ENCODE measurements around the gene OR8B4.
A peak's percentile ranks its signal among the peaks of the same experiment; 100 is the strongest.

OR8B4 gene

GRCh38 chr11:124440608-124441007 is 15.9 kb upstream of the OR8B4 start:
- in situ Hi-C loops (cut with HindIII; ENCODE audit: low pct_ligation_motif_present, low sequenced_read_pairs): no loop called here

DNA sequence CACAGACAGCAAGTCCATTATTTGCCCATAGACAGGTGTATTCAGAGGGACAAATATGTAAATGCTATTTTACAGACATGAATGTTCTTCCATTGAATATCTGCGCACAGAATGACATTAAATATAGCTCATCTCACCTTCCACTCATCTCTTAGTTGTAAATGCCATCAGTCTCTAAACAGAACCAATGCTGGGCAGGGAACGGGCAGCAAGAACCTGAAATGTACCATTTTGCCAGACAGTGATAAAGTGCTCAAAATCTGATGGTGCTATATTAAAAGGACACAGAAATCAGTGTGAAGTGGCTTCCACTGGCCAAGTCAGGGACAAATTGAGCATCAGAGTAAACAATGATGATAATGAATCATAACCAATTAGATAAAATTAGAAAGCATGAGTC is 10.0 kb upstream of the OR8B4 start:
- in situ Hi-C loops (cut with HindIII; ENCODE audit: low pct_ligation_motif_present, low sequenced_read_pairs): no loop called here
- no peak for TF ChIP-seq CTCF (IDR thresholded peaks at IDR 0.05; ENCODE audit: low read depth, low read length, missing control alignments)
- no peaks in the 10 kb centered on the region for H3K27me3 ChIP-seq (replicated peaks)
- H3K36me3 ChIP-seq (replicated peaks): no peaks in the 10 kb centered on the region
- no peak overlapping the region for H3K27ac ChIP-seq
- no peak overlapping the region for H3K4me3 ChIP-seq (ENCODE audit: low read depth, low read length)
- DNase-seq: no peak

More at GRCh38 chr11:124440608-124441007, 15.9 kb upstream of the OR8B4 start:
- no peaks in the 10 kb centered on the region for H3K27me3 ChIP-seq (replicated peaks)
- no peak overlapping the region for H3K4me3 ChIP-seq (ENCODE audit: low read depth, low read length)
- no peak for TF ChIP-seq CTCF (IDR thresholded peaks at IDR 0.05; ENCODE audit: low read depth, low read length, missing control alignments)
- no peak for DNase-seq
- no peak overlapping the region for H3K27ac ChIP-seq
- no peaks in the 10 kb centered on the region for H3K36me3 ChIP-seq (replicated peaks)

- Histone ChIP-seq H3K4me3 (ENCODE audit: low read depth, low read length) (no peak overlapping the region), H3K27ac (no peak overlapping the region), H3K36me3 (replicated peaks) (no peaks in the 10 kb centered on the region), H3K27me3 (replicated peaks) (no peaks in the 10 kb centered on the region)
- no peak for DNase-seq
- TF ChIP-seq CTCF (IDR thresholded peaks at IDR 0.05; ENCODE audit: low read depth, low read length, missing control alignments): no peak
- in situ Hi-C loops (cut with HindIII; ENCODE audit: low pct_ligation_motif_present, low sequenced_read_pairs): no loop called here
Measured at GRCh38 chr11:124429599-124429998, 4.9 kb upstream of the OR8B4 start.

GRCh38 chr11:124421043-124421442 is 3.6 kb downstream of the OR8B4 start:
- Histone ChIP-seq H3K27ac (no peak overlapping the region), H3K4me3 (ENCODE audit: low read depth, low read length) (no peak overlapping the region), H3K27me3 (replicated peaks) (no peaks in the 10 kb centered on the region), H3K36me3 (replicated peaks) (no peaks in the 10 kb centered on the region)
- in situ Hi-C loops (cut with HindIII; ENCODE audit: low pct_ligation_motif_present, low sequenced_read_pairs): loop anchor here (25.0 kb wide), 1 partner anchor 166 kb away; no protein-coding TSS in a partner anchor
- TF ChIP-seq CTCF (IDR thresholded peaks at IDR 0.05; ENCODE audit: low read depth, low read length, missing control alignments): no peak
- no peak for DNase-seq

DNA sequence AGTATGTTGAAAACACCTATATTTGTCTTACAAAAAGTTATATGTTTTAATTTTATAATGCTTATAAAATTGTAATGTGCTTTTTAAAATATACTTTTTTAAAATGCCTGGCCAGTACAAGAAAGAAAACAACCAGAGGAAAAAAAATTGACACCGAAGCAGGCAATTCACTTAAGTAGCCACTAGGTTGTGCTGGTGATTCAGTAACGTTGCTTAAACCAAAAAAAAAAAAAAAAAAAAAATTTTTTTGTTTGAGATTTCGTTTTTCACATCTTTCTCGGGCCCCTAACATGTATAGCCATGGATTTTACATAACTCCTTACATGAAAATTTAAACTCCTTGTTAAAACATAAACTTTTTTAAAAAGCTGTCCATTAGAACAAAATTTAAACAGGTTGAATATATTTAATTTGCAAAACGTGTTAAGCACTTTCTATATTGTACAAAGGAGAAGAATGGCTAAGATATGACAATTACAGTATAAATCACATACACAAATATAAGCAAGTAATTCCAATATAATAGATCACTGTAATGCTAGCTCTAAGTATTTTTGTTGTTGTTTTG is 9.2 kb downstream of the OR8B4 start:
- peak; percentile 66 for TF ChIP-seq CTCF (IDR thresholded peaks at IDR 0.05; ENCODE audit: low read depth, low read length, missing control alignments)
- in situ Hi-C loops (cut with HindIII; ENCODE audit: low pct_ligation_motif_present, low sequenced_read_pairs): loop anchor here (25.0 kb wide), 1 partner anchor 172 kb away; no protein-coding TSS in a partner anchor
- no peaks in the 10 kb centered on the region for H3K27me3 ChIP-seq (replicated peaks)
- H3K4me3 ChIP-seq (ENCODE audit: low read depth, low read length): no peak overlapping the region
- no peak overlapping the region for H3K27ac ChIP-seq
- DNase-seq: peak; percentile 7
- no peaks in the 10 kb centered on the region for H3K36me3 ChIP-seq (replicated peaks)

GRCh38 chr11:124409906-124410305 is 14.8 kb downstream of the OR8B4 start:
- in situ Hi-C loops (cut with HindIII; ENCODE audit: low pct_ligation_motif_present, low sequenced_read_pairs): loop anchor here (25.0 kb wide), 1 partner anchor 177 kb away; no protein-coding TSS in a partner anchor
- H3K36me3 ChIP-seq (replicated peaks): no peaks in the 10 kb centered on the region
- H3K4me3 ChIP-seq (ENCODE audit: low read depth, low read length): no peak overlapping the region
- H3K27me3 ChIP-seq (replicated peaks): no peaks in the 10 kb centered on the region
- no peak overlapping the region for H3K27ac ChIP-seq
- DNase-seq: no peak
- no peak for TF ChIP-seq CTCF (IDR thresholded peaks at IDR 0.05; ENCODE audit: low read depth, low read length, missing control alignments)
